ENCODE results near the gene KCNC2.
"Not testable (repeated sequence)": the region's sequence is repeated elsewhere in the genome, so short reads cannot be mapped to it uniquely, and the experiment has no call there.

The KCNC2 gene

DNA sequence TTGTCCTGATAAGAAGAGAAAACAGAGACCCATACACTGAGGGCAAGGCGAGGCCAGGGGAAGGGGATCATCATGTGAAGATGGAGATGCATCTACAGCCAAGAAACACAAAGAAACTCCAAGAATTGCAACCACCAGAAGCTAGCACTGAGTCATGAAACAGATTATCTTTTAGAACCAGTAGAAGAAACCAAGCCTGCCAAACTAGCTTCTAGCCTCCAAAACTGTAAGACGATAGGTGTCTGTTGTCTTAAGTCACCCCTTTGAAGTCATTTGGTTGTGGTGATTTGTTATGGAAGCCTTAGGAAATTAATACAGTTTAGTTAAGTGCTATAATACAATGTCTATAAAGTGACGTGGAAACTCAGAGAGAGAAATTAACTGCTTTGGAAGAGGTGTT is 15.4 kb downstream of the KCNC2 start:
- TF ChIP-seq, protein P1, sequence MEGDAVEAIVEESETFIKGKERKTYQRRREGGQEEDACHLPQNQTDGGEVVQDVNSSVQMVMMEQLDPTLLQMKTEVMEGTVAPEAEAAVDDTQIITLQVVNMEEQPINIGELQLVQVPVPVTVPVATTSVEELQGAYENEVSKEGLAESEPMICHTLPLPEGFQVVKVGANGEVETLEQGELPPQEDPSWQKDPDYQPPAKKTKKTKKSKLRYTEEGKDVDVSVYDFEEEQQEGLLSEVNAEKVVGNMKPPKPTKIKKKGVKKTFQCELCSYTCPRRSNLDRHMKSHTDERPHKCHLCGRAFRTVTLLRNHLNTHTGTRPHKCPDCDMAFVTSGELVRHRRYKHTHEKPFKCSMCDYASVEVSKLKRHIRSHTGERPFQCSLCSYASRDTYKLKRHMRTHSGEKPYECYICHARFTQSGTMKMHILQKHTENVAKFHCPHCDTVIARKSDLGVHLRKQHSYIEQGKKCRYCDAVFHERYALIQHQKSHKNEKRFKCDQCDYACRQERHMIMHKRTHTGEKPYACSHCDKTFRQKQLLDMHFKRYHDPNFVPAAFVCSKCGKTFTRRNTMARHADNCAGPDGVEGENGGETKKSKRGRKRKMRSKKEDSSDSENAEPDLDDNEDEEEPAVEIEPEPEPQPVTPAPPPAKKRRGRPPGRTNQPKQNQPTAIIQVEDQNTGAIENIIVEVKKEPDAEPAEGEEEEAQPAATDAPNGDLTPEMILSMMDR (IDR thresholded peaks at IDR 0.05; ENCODE audit: low read depth, low read length): no peak
- no peak overlapping the region for H3K4me3 ChIP-seq (ENCODE audit: low read depth, low read length)
- no peak for DNase-seq (ENCODE audit: low read depth, low spot score)
- in situ Hi-C loops (cut with HindIII; ENCODE audit: low sequenced_read_pairs): no loop called here

DNA sequence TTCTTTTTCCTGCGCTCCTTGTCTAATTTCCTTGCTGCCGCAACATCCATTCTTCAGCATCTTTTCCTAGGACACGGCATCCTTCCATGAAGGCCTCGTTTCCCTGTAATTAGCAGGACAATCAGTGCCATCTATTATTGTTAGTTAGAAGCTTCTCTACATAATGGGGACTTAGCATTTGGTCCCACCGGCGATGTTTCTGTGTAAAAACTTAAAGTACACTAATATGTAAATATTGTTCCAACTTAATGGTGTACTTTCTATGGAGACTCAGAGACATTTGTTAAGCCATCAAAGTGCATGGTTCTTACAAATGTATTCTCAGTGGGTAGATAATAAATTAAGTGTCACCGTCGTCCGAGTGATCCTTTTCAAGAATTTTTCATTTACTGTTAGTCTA is 17.4 kb downstream of the KCNC2 start:
- TF ChIP-seq, protein P1 (IDR thresholded peaks at IDR 0.05; ENCODE audit: low read depth, low read length): no peak
- H3K4me3 ChIP-seq (ENCODE audit: low read depth, low read length): no peak overlapping the region
- in situ Hi-C loops (cut with HindIII; ENCODE audit: low sequenced_read_pairs): no loop called here
- DNase-seq (ENCODE audit: low read depth, low spot score): no peak

DNA sequence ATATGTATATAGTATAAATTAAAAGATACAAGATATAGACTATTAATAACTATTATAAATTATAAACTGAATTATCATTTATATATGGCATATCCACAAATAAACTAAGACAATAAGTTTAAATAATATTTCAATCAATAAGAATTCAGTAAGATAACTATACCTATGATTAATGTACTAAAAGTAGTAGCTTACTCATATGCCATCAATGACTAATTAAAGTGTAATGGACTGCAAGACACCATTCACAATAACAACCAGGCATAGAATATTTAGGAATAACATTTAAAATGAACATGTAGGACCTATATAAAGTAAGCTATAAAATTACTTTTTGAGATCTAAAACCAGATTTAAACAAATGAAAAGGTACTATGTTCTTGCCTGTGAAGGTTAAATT is 18.8 kb downstream of the KCNC2 start:
- no peak for DNase-seq (ENCODE audit: low read depth, low spot score)
- no peak overlapping the region for H3K4me3 ChIP-seq (ENCODE audit: low read depth, low read length)
- in situ Hi-C loops (cut with HindIII; ENCODE audit: low sequenced_read_pairs): no loop called here
- TF ChIP-seq, protein P1 (IDR thresholded peaks at IDR 0.05; ENCODE audit: low read depth, low read length): no peak

DNA sequence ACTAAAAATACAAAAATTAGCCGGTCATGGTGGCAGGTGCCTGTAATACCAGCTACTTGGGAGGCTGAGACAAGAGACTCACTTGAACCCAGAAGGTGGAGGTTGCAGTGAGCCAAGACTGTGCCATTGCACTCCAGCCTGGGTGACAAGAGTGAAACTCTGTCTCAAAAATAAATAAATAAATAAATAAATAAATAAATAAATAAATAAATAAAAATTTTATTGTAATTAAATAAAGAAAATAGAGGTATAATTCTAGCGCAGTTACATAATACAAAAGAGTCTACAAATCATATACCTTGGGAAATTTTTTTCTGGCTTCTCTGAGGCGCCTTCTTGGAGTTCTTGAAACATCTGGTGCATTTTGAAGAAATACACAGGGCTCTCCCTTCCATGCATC is 23.8 kb downstream of the KCNC2 start:
- DNase-seq (ENCODE audit: low read depth, low spot score); H3K4me3 ChIP-seq (ENCODE audit: low read depth, low read length); in situ Hi-C loops (cut with HindIII; ENCODE audit: low sequenced_read_pairs): not testable (repeated sequence)

DNA sequence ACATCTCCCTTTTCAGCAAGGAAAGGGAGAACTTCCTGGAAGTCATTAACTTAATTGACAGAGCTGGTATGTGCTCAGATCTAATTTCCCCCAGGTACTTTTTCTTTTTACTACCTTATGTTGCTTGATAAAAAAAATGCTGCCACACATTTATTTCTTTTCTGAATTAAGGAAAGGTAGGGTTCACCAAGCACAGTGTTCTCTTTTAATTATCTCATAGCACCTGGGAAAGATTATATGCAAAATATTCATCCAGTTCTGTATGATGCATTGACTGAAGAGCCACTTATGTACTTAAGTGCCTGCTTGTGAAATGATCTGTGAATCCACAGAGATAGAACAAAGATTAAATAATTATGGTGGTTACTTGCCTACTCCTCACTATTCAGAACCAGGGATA is 25.1 kb downstream of the KCNC2 start:
- in situ Hi-C loops (cut with HindIII; ENCODE audit: low sequenced_read_pairs): no loop called here
- DNase-seq (ENCODE audit: low read depth, low spot score): no peak
- no peak overlapping the region for H3K4me3 ChIP-seq (ENCODE audit: low read depth, low read length)
- TF ChIP-seq, protein P1 (IDR thresholded peaks at IDR 0.05; ENCODE audit: low read depth, low read length): no peak

DNA sequence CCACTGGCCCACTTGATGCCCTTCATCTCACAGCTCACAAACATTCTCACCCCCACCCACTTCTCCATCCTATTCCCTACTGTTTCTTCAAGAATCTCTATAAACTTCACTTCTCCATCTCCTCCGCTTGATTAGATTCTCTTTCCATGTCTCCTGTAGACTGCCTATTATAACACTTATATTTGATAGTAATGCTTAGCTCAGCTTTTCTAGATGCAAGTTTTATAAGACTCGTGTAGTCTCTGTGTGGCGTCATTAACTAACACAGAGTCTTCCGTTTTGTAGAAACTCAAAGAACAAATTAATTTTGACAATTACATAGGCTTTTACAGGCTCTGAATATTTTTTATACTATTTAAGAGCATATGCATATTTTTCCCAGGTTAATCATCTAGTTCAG is 25.7 kb downstream of the KCNC2 start:
- in situ Hi-C loops (cut with HindIII; ENCODE audit: low sequenced_read_pairs): no loop called here
- no peak for DNase-seq (ENCODE audit: low read depth, low spot score)
- TF ChIP-seq, protein P1 (IDR thresholded peaks at IDR 0.05; ENCODE audit: low read depth, low read length): no peak
- no peak overlapping the region for H3K4me3 ChIP-seq (ENCODE audit: low read depth, low read length)

DNA sequence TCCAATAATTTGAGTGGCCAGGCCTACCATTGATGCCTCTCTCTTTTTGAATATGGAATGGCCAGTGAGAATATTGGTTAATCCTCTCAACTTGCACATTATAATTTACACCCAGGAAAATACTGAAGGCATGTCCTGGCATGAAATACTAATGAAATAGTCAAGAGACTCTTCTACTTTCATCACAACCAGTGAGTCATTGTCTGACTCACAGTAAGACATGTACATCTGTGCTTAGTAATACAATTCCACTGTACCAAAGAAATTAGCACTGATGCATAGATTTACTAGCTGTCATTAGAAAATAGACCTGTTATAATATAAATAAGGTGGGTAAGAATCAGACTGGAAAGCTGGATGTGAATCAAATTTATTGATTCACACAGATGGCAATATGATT is 31.6 kb downstream of the KCNC2 start:
- in situ Hi-C loops (cut with HindIII; ENCODE audit: low sequenced_read_pairs): no loop called here
- TF ChIP-seq, protein P1 (IDR thresholded peaks at IDR 0.05; ENCODE audit: low read depth, low read length): no peak
- DNase-seq (ENCODE audit: low read depth, low spot score): peak; percentile 93
- H3K4me3 ChIP-seq (ENCODE audit: low read depth, low read length): no peak overlapping the region
